Measurements from ENCODE around the gene WRAP73.
"Not testable (repeated sequence)": the region's sequence is repeated elsewhere in the genome, so short reads cannot be mapped to it uniquely, and the experiment has no call there.

GRCh38 chr1:3622102-3622501 is 27.8 kb downstream of the WRAP73 start:
- TF ChIP-seq, protein P1, sequence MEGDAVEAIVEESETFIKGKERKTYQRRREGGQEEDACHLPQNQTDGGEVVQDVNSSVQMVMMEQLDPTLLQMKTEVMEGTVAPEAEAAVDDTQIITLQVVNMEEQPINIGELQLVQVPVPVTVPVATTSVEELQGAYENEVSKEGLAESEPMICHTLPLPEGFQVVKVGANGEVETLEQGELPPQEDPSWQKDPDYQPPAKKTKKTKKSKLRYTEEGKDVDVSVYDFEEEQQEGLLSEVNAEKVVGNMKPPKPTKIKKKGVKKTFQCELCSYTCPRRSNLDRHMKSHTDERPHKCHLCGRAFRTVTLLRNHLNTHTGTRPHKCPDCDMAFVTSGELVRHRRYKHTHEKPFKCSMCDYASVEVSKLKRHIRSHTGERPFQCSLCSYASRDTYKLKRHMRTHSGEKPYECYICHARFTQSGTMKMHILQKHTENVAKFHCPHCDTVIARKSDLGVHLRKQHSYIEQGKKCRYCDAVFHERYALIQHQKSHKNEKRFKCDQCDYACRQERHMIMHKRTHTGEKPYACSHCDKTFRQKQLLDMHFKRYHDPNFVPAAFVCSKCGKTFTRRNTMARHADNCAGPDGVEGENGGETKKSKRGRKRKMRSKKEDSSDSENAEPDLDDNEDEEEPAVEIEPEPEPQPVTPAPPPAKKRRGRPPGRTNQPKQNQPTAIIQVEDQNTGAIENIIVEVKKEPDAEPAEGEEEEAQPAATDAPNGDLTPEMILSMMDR (IDR thresholded peaks at IDR 0.05) = not testable (repeated sequence)
- not testable (repeated sequence) for TF ChIP-seq POLR2A, POLR2AphosphoS5 (IDR thresholded peaks at IDR 0.05)

All from transverse colon (tissue), 4 donors.